Endodermal cell (in vitro differentiated cells): ENCODE data around the gene RIPOR2. TPM values are rescaled to one million over a fixed set of nuclear protein-coding genes. Genes with fewer than 3 reads are reported as not detected.

ENCODE experiments used
- DNase-seq: peaks from one replicate; pipeline ENCODE4 v3.0.0-alpha.2; 2017
- H3K27ac ChIP-seq: 2 replicates; pipeline ENCODE4 v1.5.1; 2013; ENCODE audit warnings: mild to moderate bottlenecking, low read depth, low read length, moderate library complexity
- H3K27me3 ChIP-seq: 2 replicates; pipeline ENCODE4 v1.6.1; 2013; ENCODE audit warnings: mild to moderate bottlenecking, low read length, moderate library complexity; ENCODE audit not compliant: insufficient read depth, control insufficient read depth, poor library complexity, severe bottlenecking
- H3K36me3 ChIP-seq: 2 replicates; pipeline ENCODE4 v1.7.0; 2013; ENCODE audit warnings: mild to moderate bottlenecking, low read length, moderate library complexity; ENCODE audit not compliant: control insufficient read depth, insufficient read depth
- H3K4me1 ChIP-seq: one replicate; pipeline ENCODE4 v1.7.0; 2013; ENCODE audit warnings: low read length; ENCODE audit not compliant: control insufficient read depth, insufficient read depth
- H3K4me3 ChIP-seq: 2 replicates; pipeline ENCODE4 v1.5.1; 2013; ENCODE audit warnings: mild to moderate bottlenecking, low read length, moderate library complexity
- H3K9ac ChIP-seq: 2 replicates; pipeline ENCODE4 v1.6.1; 2013; ENCODE audit warnings: mild to moderate bottlenecking, low read length, moderate library complexity; ENCODE audit not compliant: poor library complexity, severe bottlenecking; ENCODE audit errors: extremely low read depth
- H3K9me3 ChIP-seq: 2 replicates; pipeline ENCODE4 v1.6.1; 2013; ENCODE audit warnings: mild to moderate bottlenecking, low read length, moderate library complexity; ENCODE audit not compliant: control insufficient read depth
- H3K27ac Mint-ChIP-seq: 2 replicates; pipeline ENCODE4 v1.8.0; 2020; ENCODE audit warnings: mixed read lengths
- H3K27me3 Mint-ChIP-seq: 2 replicates; pipeline ENCODE4 v1.8.0; 2021; ENCODE audit warnings: mild to moderate bottlenecking, mixed read lengths; ENCODE audit not compliant: insufficient read depth
- H3K36me3 Mint-ChIP-seq: 2 replicates; pipeline ENCODE4 v1.8.0; 2020; ENCODE audit warnings: low read depth, mixed read lengths
- H3K4me1 Mint-ChIP-seq: 2 replicates; pipeline ENCODE4 v1.8.0; 2020; ENCODE audit warnings: mixed read lengths
- H3K4me3 Mint-ChIP-seq: 2 replicates; pipeline ENCODE4 v1.8.0; 2020; ENCODE audit warnings: mild to moderate bottlenecking, moderate library complexity, mixed read lengths
- H3K9me3 Mint-ChIP-seq: 2 replicates; pipeline ENCODE4 v1.8.0; 2020; ENCODE audit warnings: mild to moderate bottlenecking, mixed read lengths
- CTCF ChIP-seq: fragments of 200-600 bp; sonication (generic); conservative IDR thresholded peaks from 2 replicates; pipeline ENCODE4 v1.5.0; 2021; ENCODE audit warnings: antibody characterized with exemption, mild to moderate bottlenecking
- WGBS, 2 experiments: methylation state at CpG; one replicate each; pipeline versions ENCODE4 v1.1.5 to v1.1.7; 2013; ENCODE audit warnings: missing lambda C conversion rate in 2 of 2, mixed read lengths in 1 of 2; ENCODE audit not compliant: insufficient coverage in 1 of 2, insufficient read length in 1 of 2; 5-methylcytosine and 5-hydroxymethylcytosine counted together
- total RNA-seq, 2 donors: library from RNA; stranded (reverse); fragmentation: NEBNext Ultra II Directional in 1 of 2; extraction: Animal tissue kit (Norgen Biotek cat#: 25700) in 1 of 2; gene quantifications; 2 replicates in 1 of 2; 3 replicates in 1 of 2; pipeline ENCODE4 v1.2.1, GENCODE V29; 2021

RIPOR2 gene
- total RNA-seq, 2 donors from 2014 or later, result 9.3 to 10.4 TPM

- Histone ChIP-seq H3K27ac (no peak overlapping the region), H3K9me3 (no peaks in the 10 kb centered on the region), H3K36me3 (no peaks in the 10 kb centered on the region), H3K4me3 (no peak overlapping the region), H3K27me3 (no peaks in the 10 kb centered on the region), H3K9ac (no peak overlapping the region), H3K4me1 (no peaks in the 10 kb centered on the region)
- no peaks in the 10 kb centered on the region for H3K36me3 Mint-ChIP-seq
- H3K27ac Mint-ChIP-seq, result no peak overlapping the region
- H3K4me1 Mint-ChIP-seq, result no peaks in the 10 kb centered on the region
- no peaks in the 10 kb centered on the region for H3K27me3 Mint-ChIP-seq
- no peak overlapping the region for H3K4me3 Mint-ChIP-seq
- DNase-seq, result no peak
- WGBS, 2 experiments, result 100% methylated on average over 1 of the region's 2 CpGs; no CpG with 5 or more reads in 1 of the 2 experiments
- H3K9me3 Mint-ChIP-seq, result no peaks in the 10 kb centered on the region
- no peak for TF ChIP-seq CTCF
Measured at GRCh38 chr6:24818346-24818745, 117.4 kb downstream of the RIPOR2 start.

DNA sequence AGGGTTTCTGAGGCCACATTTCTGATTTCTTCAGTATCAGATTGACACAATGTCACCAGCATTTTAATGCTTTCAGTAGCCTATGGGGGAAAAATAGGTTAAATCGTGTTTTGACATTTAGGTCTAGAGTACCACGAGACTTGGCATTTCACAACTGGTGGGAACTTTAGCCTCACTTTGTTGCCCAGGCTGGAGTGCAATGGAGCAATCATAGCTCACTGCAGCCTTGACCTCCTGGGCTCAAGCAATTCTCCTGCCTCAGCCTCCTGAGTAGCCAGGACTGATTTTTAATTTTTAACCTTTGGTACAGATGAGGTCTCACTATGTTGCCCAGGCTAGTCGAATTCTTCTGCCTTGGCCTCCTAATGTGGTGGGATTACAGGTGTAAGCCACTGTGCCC, 126.0 kb downstream of the RIPOR2 start:
- no peaks in the 10 kb centered on the region for H3K27me3 Mint-ChIP-seq
- H3K27ac Mint-ChIP-seq, result no peak overlapping the region
- Histone ChIP-seq H3K4me3 (no peak overlapping the region), H3K27ac (no peak overlapping the region), H3K27me3 (no peaks in the 10 kb centered on the region), H3K9ac (no peak overlapping the region), H3K36me3 (no peaks in the 10 kb centered on the region), H3K9me3 (no peaks in the 10 kb centered on the region), H3K4me1 (no peaks in the 10 kb centered on the region)
- H3K4me1 Mint-ChIP-seq, result no peaks in the 10 kb centered on the region
- WGBS, 2 experiments, result 92 to 100% methylated on average over 2 to 3 of the region's 3 CpGs
- no peak for DNase-seq
- H3K9me3 Mint-ChIP-seq, result no peaks in the 10 kb centered on the region
- H3K36me3 Mint-ChIP-seq, result no peaks in the 10 kb centered on the region
- H3K4me3 Mint-ChIP-seq, result no peak overlapping the region
- no peak for TF ChIP-seq CTCF

- Mint-ChIP-seq H3K4me1 (peaks cover 2% of the 10 kb centered on the region), H3K36me3 (no peaks in the 10 kb centered on the region), H3K27me3 (no peaks in the 10 kb centered on the region), H3K27ac (no peak overlapping the region), H3K9me3 (no peaks in the 10 kb centered on the region), H3K4me3 (no peak overlapping the region)
- DNase-seq, result no peak
- Histone ChIP-seq H3K9ac (no peak overlapping the region), H3K9me3 (no peaks in the 10 kb centered on the region), H3K27ac (no peak overlapping the region), H3K4me3 (no peak overlapping the region), H3K27me3 (no peaks in the 10 kb centered on the region), H3K36me3 (no peaks in the 10 kb centered on the region), H3K4me1 (no peaks in the 10 kb centered on the region)
- TF ChIP-seq CTCF, result no peak
- WGBS, 2 experiments, result 88 to 92% methylated on average over 2 to 3 of the region's 3 CpGs
Measured at GRCh38 chr6:24807584-24807983, 128.2 kb downstream of the RIPOR2 start.
